Putamen (tissue), 1 donor: ENCODE results near the gene ZNF573.
A peak's percentile ranks its signal among the peaks of the same experiment; 100 is the strongest.
"Not testable (repeated sequence)": the region's sequence is repeated elsewhere in the genome, so short reads cannot be mapped to it uniquely, and the experiment has no call there.

ENCODE experiments used
- DNase-seq: peaks from one replicate; pipeline ENCODE4 v3.0.0-alpha.2; 2016; ENCODE audit warnings: low spot score

The ZNF573 gene

GRCh38 chr19:37779127-37780005, at the start of gene ZNF573:
ZNF573 (minus strand) TSS chr19:37779586; CDS start chr19:37773729, 5,857 bp downstream.
- DNase-seq: peak; percentile 93

DNA sequence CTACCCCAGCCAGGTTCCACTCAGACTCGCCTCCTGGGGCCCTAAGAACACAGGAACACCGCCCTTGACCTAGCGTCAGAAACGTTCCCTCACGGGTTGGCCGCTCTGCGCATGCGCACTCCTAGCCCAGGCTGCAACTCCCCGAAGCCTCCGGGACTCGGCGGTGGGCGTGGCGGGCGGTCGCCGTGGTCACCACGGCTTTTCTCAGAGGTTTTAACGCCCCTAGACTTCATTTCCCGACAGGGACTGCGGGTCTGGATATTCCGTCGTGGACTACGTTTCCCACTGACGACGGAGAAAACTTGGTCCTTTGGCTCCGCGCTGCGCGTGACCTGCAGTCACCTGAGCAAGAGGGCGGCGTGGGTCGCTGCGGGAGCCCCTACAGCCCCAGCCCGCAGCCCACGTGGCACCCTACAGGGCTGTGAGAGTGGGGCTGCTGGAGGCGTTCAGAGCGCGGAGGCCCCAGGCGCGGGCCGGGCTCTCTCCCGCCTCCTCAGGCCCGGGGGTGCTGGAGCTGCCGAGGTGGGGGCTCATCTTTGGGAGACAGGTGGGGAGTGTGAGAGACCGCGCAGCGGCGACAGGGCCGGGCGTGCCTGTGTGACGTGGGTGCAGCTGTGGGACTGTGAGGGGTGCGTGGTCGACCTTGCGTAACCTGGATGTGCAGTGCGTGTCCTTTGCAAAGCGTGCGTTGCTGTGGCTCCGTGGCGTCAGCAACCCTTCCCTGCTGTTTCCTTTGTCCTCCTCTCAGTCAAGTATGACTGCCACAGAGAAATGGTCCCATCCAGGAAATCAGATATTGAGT, 38.0 kb upstream of the ZNF573 start:
- peak; percentile 61 for DNase-seq

- not testable (repeated sequence) for DNase-seq
These were observed 36.2 kb upstream of the ZNF573 start for GRCh38 chr19:37815611-37816010.

DNA sequence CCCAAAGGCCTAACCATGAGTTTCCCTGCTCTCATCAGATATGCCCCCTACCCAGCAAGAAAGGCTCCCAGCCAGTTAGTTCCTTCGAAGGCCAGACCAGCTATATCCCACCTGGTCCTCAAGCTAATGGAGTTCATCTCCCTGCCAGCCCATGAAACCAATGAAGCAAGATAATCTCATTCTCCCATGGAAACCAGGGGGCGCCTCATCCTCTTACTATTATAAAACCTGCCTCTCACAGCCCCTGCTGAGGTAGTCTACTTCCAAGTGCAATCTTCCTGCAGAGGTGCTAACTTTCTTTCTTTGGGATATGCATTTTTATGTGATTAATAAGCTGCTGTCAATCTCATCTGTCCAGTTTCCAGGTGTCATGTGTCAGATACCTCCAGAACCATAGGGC, 34.0 kb upstream of the ZNF573 start:
- DNase-seq: no peak

DNA sequence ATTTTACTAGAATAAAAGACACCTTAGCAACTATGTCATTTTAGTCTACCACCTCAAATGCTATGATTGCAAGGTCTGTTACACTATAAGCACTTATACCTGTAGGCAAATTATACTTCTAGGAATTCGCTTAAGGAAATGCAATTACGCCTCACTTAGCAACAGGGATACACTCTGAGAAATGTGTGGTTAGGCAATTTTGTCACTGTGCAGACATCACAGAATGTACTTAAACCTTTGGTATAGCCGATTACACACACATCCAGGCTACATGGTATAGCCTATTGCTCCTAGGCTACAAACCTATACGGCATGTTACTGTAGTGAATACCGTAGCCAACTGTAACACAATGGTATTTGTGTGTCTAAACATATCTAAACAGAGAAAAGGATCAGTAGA, 30.0 kb upstream of the ZNF573 start:
- no peak for DNase-seq

DNA sequence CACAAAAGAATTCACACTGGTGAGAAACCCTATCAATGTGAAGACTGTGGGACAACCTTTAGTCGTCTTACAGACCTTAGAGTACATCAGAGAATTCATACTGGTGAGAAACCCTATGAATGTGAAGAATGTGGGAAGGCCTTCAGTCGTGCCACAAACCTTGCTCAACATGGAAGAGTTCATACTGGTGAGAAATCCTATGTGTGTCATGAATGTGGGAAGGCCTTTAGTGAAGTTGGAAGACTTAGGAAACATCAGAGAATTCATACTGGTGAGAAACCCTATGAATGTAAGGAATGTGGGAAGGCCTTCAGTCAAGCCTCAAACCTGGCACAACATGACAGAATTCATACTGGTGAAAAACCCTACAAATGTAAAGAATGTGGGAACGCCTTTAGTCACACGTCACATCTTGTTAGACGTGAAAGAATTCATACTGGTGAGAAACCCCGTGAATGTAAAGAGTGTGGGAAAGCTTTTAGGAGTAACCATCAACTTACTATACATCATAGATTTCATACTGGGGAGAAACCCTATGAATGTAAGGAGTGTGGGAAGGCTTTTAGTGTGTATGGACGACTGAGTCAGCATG, 24.0 kb upstream of the ZNF573 start:
- DNase-seq: no peak

DNA sequence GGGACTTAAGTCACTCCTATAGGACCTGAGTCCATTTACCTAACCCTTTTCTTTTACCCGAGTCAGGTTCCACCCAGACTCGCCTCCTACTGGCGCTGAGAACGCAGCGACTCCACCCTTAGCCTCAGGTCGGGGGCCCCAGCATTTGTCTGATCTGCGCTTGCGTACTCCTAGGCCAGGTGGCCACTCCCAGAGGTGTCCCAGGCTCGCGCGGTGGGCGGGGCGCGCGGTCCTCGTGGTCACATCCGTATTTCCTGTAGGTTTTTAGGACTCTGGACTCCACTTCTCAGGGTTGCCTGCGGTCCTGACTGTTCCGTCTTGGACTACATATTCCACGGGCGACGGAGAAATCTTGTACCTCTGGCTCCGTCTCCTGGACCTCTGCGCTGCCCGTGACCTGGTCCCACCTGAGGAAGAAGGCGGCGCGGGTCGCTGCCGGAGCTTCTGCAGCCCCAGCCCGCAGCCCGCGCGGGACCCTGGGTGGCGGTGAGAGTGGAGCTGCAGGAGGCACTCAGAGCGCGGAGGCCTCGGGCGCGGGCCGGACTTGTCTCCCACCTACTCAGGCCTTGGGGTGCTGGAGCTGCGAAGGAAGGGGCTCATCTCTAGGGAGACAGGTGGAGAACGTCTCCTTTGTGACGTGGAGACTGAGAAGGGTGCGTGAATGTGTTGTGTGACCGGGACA, 11.0 kb upstream of the ZNF573 start:
- DNase-seq: no peak

- DNase-seq: no peak
These were observed 716 bp downstream of the ZNF573 start for GRCh38 chr19:37778613-37779126.

- DNase-seq: no peak
These were observed 8.4 kb downstream of the ZNF573 start for GRCh38 chr19:37770985-37771384.

DNA sequence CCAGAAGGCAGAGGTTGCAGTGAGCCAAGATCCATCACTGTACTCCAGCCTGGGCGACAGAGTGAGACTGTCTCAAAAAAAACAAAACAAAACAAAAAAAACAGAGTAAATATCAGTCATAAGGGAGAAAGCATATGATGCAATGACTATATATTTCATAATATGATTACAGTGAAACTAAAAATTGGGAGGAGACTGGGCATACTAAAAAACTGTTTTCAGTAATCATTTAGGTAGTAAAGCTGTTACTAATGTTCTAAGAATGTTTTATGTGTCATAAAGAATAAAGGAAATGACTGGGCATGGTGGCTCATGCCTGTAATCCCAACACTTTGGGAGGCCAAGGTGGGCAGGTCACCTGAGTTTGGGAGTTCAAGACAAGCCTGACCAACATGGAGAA, 15.9 kb downstream of the ZNF573 start:
- DNase-seq: no peak

DNA sequence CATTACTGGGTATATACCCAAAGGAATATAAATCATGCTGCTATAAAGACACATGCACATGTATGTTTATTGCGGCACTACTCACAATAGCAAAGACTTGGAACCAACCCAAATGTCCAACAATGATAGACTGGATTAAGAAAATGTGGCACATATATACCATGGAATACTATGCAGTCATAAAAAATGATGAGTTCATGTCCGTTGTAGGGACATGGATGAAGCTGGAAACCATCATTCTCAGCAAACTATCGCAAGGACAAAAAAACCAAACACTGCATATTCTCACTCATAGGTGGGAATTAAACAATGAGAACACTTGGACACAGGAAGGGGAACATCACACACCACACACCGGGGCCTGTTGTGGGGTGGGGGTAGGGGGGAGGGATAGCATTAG, 21.7 kb downstream of the ZNF573 start:
- DNase-seq: not testable (repeated sequence)

- DNase-seq: no peak
These were observed 41.0 kb downstream of the ZNF573 start for GRCh38 chr19:37738371-37738770.

GRCh38 chr19:37725181-37725580, 54.2 kb downstream of the ZNF573 start:
- no peak for DNase-seq

GRCh38 chr19:37719927-37720265, 59.5 kb downstream of the ZNF573 start:
- DNase-seq: no peak

GRCh38 chr19:37719111-37719926, 60.1 kb downstream of the ZNF573 start, which contains the start of gene ZNF607:
ZNF607 (minus strand) TSS chr19:37719761; CDS start chr19:37711618, 8,143 bp downstream.
- DNase-seq: peak; percentile 87

GRCh38 chr19:37718304-37718703, 61.1 kb downstream of the ZNF573 start:
- no peak for DNase-seq

GRCh38 chr19:37716140-37716539, 63.2 kb downstream of the ZNF573 start:
- DNase-seq: no peak

DNA sequence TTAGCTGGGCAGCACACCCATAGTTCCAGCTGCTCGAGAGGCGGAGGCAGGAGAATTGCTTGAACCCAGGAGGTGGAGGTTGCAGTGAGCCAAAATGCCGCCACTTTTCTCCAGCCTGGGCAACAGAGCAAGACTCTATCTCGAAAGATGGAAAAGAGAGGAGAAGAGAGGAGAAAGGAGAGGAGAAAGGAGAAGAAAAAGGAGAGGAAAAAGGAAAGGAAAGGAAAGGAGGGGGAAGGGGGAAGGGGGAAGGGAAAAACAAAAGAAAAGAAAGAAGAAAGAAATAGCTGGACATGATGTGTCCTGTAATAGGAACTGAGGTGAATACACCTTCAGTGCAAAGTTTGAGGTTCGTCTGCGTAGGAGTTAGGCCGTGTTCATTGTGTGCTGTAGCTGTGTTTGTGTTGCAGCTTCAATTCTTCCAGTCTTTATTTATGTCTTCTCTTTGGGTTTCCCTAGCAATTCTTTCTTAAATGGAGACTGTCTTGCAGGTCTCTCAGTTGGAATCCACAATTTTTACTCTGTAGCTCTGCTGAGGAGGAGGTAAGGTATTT, 73.3 kb downstream of the ZNF573 start:
- no peak for DNase-seq

- no peak for DNase-seq
These were observed 80.3 kb downstream of the ZNF573 start for GRCh38 chr19:37699057-37699456.

DNA sequence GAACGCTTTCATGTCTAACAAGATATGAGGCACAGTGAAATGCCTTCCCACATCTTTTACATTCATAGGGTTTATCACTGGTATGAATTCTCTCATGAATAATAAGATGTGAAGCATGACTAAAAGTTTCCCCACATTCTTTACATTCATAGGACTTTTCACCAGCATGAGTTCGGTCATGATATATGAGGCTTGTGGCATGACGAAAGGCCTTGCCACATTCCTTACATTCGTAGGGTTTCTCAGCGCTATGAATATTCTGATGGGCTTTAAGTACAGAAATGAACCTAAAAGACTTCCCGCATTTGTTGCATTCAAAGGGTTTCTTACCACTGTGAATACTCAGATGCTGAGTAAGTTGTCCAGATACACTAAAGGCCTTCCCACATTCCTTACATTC, 81.2 kb downstream of the ZNF573 start:
- no peak for DNase-seq
